ENCODE measurements around the gene MTX2. TPM values are rescaled to one million over a fixed set of nuclear protein-coding genes. Genes with fewer than 3 reads are reported as not detected.
"Not testable (repeated sequence)": the region's sequence is repeated elsewhere in the genome, so short reads cannot be mapped to it uniquely, and the experiment has no call there.

MTX2 gene
- total RNA-seq, 2 donors from 2014 or later: 14.1 to 14.2 TPM

DNA sequence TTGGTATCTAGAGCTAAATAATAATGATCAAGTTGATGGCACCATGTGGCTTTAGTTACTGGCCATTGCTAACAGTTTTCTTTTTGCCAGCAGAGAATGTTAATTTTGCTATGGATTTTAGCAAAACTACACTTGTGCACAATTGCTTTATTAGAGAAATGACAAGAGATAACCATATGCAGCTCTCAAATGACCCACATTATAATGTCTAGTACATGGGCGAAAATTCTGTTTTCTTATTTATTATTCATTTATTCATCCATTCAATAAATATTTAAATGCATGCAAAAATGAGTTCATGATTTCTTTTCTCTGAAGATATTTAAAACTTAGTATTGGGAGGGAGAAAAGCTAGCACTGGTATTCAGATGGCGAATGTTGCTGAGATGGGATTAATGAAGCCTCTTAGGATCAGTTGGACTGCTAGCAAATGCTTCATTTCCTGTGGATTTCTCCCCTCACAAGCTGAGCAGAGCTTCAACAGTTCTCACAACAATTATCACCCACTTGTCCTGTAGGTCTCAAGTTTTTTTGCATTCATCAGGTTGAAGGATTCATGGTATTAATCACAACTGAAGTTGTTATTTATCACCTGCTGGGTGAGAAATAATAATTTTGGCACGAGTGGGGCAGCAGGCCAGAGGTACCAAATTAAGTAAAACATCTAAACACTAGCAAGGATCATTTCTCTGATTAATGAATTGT, 95.2 kb downstream of the MTX2 start:
- H3K4me1 ChIP-seq (ENCODE audit: control insufficient read depth in 1 of 2, low read depth in 2 of 2): no peaks in the 10 kb centered on the region
- H3K36me3 ChIP-seq: no peaks in the 10 kb centered on the region
- H3K9me3 ChIP-seq: peaks cover 3% of the 10 kb centered on the region
- no peak overlapping the region for H3K4me3 ChIP-seq
- H3K27me3 ChIP-seq (replicated peaks; ENCODE audit: insufficient read depth): no peaks in the 10 kb centered on the region
- DNase-seq (ENCODE audit: low spot score): no peak
- H3K27ac ChIP-seq: no peak overlapping the region
- ATAC-seq (ENCODE audit: insufficient number of reproducible peaks, low FRiP score, low read depth): no peak
- TF ChIP-seq CTCF (IDR thresholded peaks at IDR 0.05): no peak

GRCh38 chr2:176368349-176368748, 99.1 kb downstream of the MTX2 start:
- ATAC-seq (ENCODE audit: insufficient number of reproducible peaks, low FRiP score, low read depth) (no peak), DNase-seq (ENCODE audit: low spot score) (no peak)
- no peak for TF ChIP-seq CTCF (IDR thresholded peaks at IDR 0.05)
- Histone ChIP-seq H3K4me1 (ENCODE audit: control insufficient read depth in 1 of 2, low read depth in 2 of 2) (no peaks in the 10 kb centered on the region), H3K36me3 (no peaks in the 10 kb centered on the region), H3K4me3 (no peak overlapping the region), H3K27me3 (replicated peaks; ENCODE audit: insufficient read depth) (no peaks in the 10 kb centered on the region), H3K27ac (no peak overlapping the region), H3K9me3 (peaks cover 3% of the 10 kb centered on the region)

DNA sequence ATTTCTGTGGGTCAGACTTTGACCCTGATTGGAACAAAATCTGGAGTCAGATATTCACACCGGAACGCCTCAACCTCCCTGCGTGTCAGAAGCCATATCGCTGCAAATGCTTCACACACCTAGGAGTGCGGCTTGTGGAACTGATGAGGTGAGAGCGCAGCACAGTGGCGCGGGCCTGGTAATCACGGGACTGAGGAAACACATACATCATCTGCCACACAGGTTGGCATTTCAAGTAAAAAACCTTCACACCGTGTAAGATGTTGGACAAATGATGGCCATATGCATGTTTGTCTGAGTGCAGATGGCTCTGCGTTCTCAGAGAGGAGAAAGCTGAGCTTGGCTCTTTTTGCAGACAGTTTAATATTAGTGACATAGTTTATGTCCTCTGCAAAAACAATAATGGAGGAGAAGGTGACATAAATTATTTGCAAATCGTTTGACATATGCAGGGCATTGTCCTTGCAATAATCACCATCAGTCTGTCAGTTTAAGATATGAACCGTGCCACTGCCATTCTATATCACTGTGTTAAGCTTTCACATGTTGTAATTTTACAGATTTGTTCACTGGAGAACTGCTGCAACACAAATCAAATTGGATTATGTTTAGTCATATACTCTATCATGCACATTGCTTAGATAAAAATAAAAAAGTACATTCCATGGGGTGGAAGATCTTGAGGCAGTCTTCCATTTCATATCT, 101.4 kb downstream of the MTX2 start:
- H3K27ac ChIP-seq: no peak overlapping the region
- no peaks in the 10 kb centered on the region for H3K36me3 ChIP-seq
- no peak for ATAC-seq (ENCODE audit: insufficient number of reproducible peaks, low FRiP score, low read depth)
- peaks cover 3% of the 10 kb centered on the region for H3K9me3 ChIP-seq
- H3K4me1 ChIP-seq (ENCODE audit: control insufficient read depth in 1 of 2, low read depth in 2 of 2): no peaks in the 10 kb centered on the region
- no peak for DNase-seq (ENCODE audit: low spot score)
- H3K27me3 ChIP-seq (replicated peaks; ENCODE audit: insufficient read depth): no peaks in the 10 kb centered on the region
- no peak overlapping the region for H3K4me3 ChIP-seq
- TF ChIP-seq CTCF (IDR thresholded peaks at IDR 0.05): no peak

DNA sequence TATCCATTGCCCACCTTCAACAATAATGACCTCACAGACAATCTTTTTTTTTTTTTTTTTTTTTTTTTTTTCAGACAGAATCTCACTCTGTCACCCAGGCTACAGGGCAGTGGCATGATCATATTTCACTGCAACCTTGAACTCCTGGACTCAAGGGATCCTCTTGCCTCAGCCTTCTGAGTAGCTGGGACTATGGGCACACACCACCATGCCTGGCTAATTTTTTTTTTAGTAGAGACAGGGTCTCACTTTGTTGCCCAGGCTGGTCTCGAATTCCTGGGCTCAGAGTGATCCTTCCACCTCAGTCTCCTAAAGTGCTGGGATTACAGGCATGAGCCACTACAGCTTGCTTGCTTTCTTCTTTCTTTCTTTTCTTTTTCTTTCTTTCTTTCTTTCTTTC, 103.9 kb downstream of the MTX2 start:
- not testable (repeated sequence) for ATAC-seq (ENCODE audit: insufficient number of reproducible peaks, low FRiP score, low read depth); H3K36me3 ChIP-seq; H3K4me3 ChIP-seq; DNase-seq (ENCODE audit: low spot score); H3K9me3 ChIP-seq; H3K27me3 ChIP-seq (replicated peaks; ENCODE audit: insufficient read depth); H3K4me1 ChIP-seq (ENCODE audit: control insufficient read depth in 1 of 2, low read depth in 2 of 2); H3K27ac ChIP-seq

GRCh38 chr2:176378323-176378722, 109.1 kb downstream of the MTX2 start:
- H3K4me1 ChIP-seq (ENCODE audit: control insufficient read depth in 1 of 2, low read depth in 2 of 2): no peaks in the 10 kb centered on the region
- H3K36me3 ChIP-seq: no peaks in the 10 kb centered on the region
- no peaks in the 10 kb centered on the region for H3K27me3 ChIP-seq (replicated peaks; ENCODE audit: insufficient read depth)
- DNase-seq (ENCODE audit: low spot score): no peak
- no peak overlapping the region for H3K27ac ChIP-seq
- no peak for ATAC-seq (ENCODE audit: insufficient number of reproducible peaks, low FRiP score, low read depth)
- peaks cover 11% of the 10 kb centered on the region for H3K9me3 ChIP-seq
- TF ChIP-seq CTCF (IDR thresholded peaks at IDR 0.05): no peak
- H3K4me3 ChIP-seq: no peak overlapping the region
